ENCODE results near the gene ERVW-1.

- TF ChIP-seq CTCF (conservative IDR thresholded peaks at IDR 0.05; ENCODE audit: low read length): no peak
- TF ChIP-seq EZH2phosphoT487 (IDR thresholded peaks at IDR 0.05; ENCODE audit: borderline replicate concordance, low read depth, low read length): no peak
Measured at GRCh38 chr7:92520024-92520423, 42.3 kb upstream of the ERVW-1 start.
